Endothelial cell of umbilical vein (primary cell): ENCODE data around the gene LRP1B. TPM values are rescaled to one million over a fixed set of nuclear protein-coding genes. Genes with fewer than 3 reads are reported as not detected.

Experiments used
- BruUV-seq: library from RNA; stranded (reverse); fragments of 400-500 nt; replicated peaks from 2 replicates; lab custom pipeline; 2021; lab: Mats Ljungman, UMichigan
- CTCF ChIA-PET: fragments of 300-600, 350-600 bp; sonication (Branson Sonifier 250); formaldehyde crosslinking; loops from one replicate; lab custom pipeline; 2021; ENCODE audit warnings: antibody characterized with exemption, inconsistent platforms; lab: Charles Lee
- POLR2A ChIA-PET: fragments of 300-600, 350-600 bp; sonication (Branson Sonifier 250); formaldehyde crosslinking; loops from one replicate; lab custom pipeline; 2021; ENCODE audit warnings: antibody characterized with exemption, inconsistent platforms; lab: Charles Lee
- DNase-seq: peaks from one replicate; pipeline ENCODE4 v3.0.0-alpha.2; 2011; ENCODE audit warnings: low read depth, low spot score
- FAIRE-seq: peaks from 2 replicates; lab custom pipeline; 2011; peaks lifted over from hg19 to GRCh38; lab: Jason Lieb, UNC
- H2AFZ ChIP-seq: 2 replicates; pipeline ENCODE4 v1.6.0; 2012; ENCODE audit warnings: low read depth, low read length, control low read depth, inconsistent platforms
- H3K27ac ChIP-seq: 2 replicates; pipeline ENCODE4 v1.5.1; 2011; ENCODE audit warnings: low read depth, mild to moderate bottlenecking, control low read depth, low read length, moderate library complexity; ENCODE audit not compliant: insufficient read depth
- H3K27me3 ChIP-seq, 2 experiments: 2 replicates each; pipeline versions ENCODE4 v1.6.0 to v1.6.1; 2011; ENCODE audit warnings: low read length in 2 of 2, mixed read lengths in 1 of 2; ENCODE audit not compliant: control insufficient read depth in 2 of 2, insufficient read depth in 2 of 2
- H3K36me3 ChIP-seq, 2 experiments: 2 replicates in 1 of 2; 3 replicates in 1 of 2; pipeline ENCODE4 v1.5.1; 2011; ENCODE audit warnings: low read length in 2 of 2, mild to moderate bottlenecking in 1 of 2, moderate library complexity in 1 of 2; ENCODE audit not compliant: control insufficient read depth in 2 of 2, insufficient read depth in 2 of 2; ENCODE audit errors: extremely low read depth in 1 of 2
- H3K4me1 ChIP-seq: 3 replicates; pipeline ENCODE4 v1.5.1; 2011; ENCODE audit warnings: mild to moderate bottlenecking, low read length; ENCODE audit not compliant: control insufficient read depth, insufficient read depth; ENCODE audit errors: extremely low read depth
- H3K4me2 ChIP-seq: 2 replicates; pipeline ENCODE4 v1.6.1; 2011; ENCODE audit warnings: low read length, control low read depth, mixed read lengths; ENCODE audit not compliant: insufficient read depth
- H3K4me3 ChIP-seq, 3 experiments: fragments of 200-600 bp in 1 of 3; sonication (generic), shearing (Covaris generic) in 1 of 3; replicated peaks in 1 of 3; 2 replicates each; pipeline ENCODE4 v1.5.1; 2011 to 2016; ENCODE audit warnings: control low read depth in 3 of 3, low read length in 3 of 3, mild to moderate bottlenecking in 2 of 3, inconsistent platforms in 1 of 3, low read depth in 1 of 3, moderate library complexity in 1 of 3; ENCODE audit not compliant: insufficient read depth in 1 of 3
- H3K79me2 ChIP-seq: 2 replicates; pipeline ENCODE4 v1.6.0; 2012; ENCODE audit warnings: low read length, inconsistent platforms; ENCODE audit not compliant: control insufficient read depth, insufficient read depth
- H3K9ac ChIP-seq: replicated peaks from 2 replicates; pipeline ENCODE3; 2011; ENCODE audit warnings: low read length, control low read depth; ENCODE audit not compliant: insufficient read depth; ENCODE audit errors: extremely low read depth
- H3K9me1 ChIP-seq: replicated peaks from 3 replicates; pipeline ENCODE4 v1.6.0; 2011; ENCODE audit warnings: mild to moderate bottlenecking, low read length; ENCODE audit not compliant: control insufficient read depth, insufficient read depth; ENCODE audit errors: extremely low read depth
- H3K9me3 ChIP-seq: replicated peaks from 2 replicates; pipeline ENCODE4 v1.5.1; 2012; ENCODE audit warnings: low read length, inconsistent platforms; ENCODE audit not compliant: control insufficient read depth, insufficient read depth
- H4K20me1 ChIP-seq: replicated peaks from 2 replicates; pipeline ENCODE3; 2011; ENCODE audit warnings: mild to moderate bottlenecking, low read length; ENCODE audit not compliant: control insufficient read depth, insufficient read depth; ENCODE audit errors: extremely low read depth
- CTCF ChIP-seq, 2 donors: IDR thresholded peaks; 1 replicate in 1 of 2; 2 replicates in 1 of 2; pipeline ENCODE4 v1.5.1; 2011; ENCODE audit warnings: low read length in 2 of 2, mild to moderate bottlenecking in 2 of 2, moderate library complexity in 2 of 2, control low read depth in 1 of 2, inconsistent platforms in 1 of 2, low read depth in 1 of 2; ENCODE audit not compliant: insufficient read depth in 1 of 2; ENCODE audit errors: extremely low read depth in 1 of 2
- FOS ChIP-seq: IDR thresholded peaks from 2 replicates; pipeline ENCODE4 v1.6.1; 2011; ENCODE audit warnings: mild to moderate bottlenecking, low read length, moderate library complexity, borderline replicate concordance; ENCODE audit not compliant: insufficient read depth
- GATA2 ChIP-seq: IDR thresholded peaks from 2 replicates; pipeline ENCODE4 v1.7.0; 2011; ENCODE audit warnings: low read depth, mild to moderate bottlenecking, moderate library complexity, mixed read lengths, low read length; ENCODE audit not compliant: insufficient read length, insufficient read depth
- MAX ChIP-seq: IDR thresholded peaks from 2 replicates; pipeline ENCODE4 v1.6.1; 2011; ENCODE audit not compliant: insufficient read depth, insufficient read length
- MYC ChIP-seq: IDR thresholded peaks from one replicate; pipeline ENCODE4 v1.6.1; 2011; ENCODE audit warnings: mild to moderate bottlenecking, low read depth, low read length
- dilution Hi-C: fragments of 300-500 bp; cut with MboI; formaldehyde crosslinking; loops from one replicate; pipeline ENCODE4 v1.15.0; 2019; ENCODE audit warnings: low sequenced_read_pairs; ENCODE audit not compliant: extremely low pct_ligation_motif_present
- intact Hi-C: fragments of 100-400 bp; cut with micrococcal nuclease; formaldehyde crosslinking; loops from one replicate; pipeline ENCODE4 v1.10.0; 2022
- polyA plus RNA-seq, 4 experiments: library from polyadenylated mRNA; depleted of rRNA in 3 of 4; stranded (reverse) in 3 of 4; unstranded in 1 of 4; fragments of >200 nt; gene quantifications; 2 replicates each; pipeline versions ENCODE4 v1.2.1 to v1.2.3, GENCODE V29; 2011 to 2012; ENCODE audit warnings: missing spikeins in 1 of 4
- total RNA-seq: library from RNA; stranded (reverse); gene quantifications from 2 replicates; pipeline ENCODE4 v1.2.3, GENCODE V29; 2021

Gene LRP1B
- total and polyA plus RNA-seq, 2 donors (not counting 3 experiments of a cell fraction or from before 2014, with no cell fraction given) = 0.03 to 0.07 TPM

GRCh38 chr2:142170847-142171246 is 40.0 kb upstream of the LRP1B start:
- no TSS peak for BruUV-seq
- H3K9me3 ChIP-seq = no peaks in the 10 kb centered on the region
- no peak for FAIRE-seq
- no peaks in the 10 kb centered on the region for H3K4me1 ChIP-seq
- intact Hi-C loops (no loop called here), dilution Hi-C loops (no loop called here)
- H3K79me2 ChIP-seq = no peaks in the 10 kb centered on the region
- no peak overlapping the region for H3K4me2 ChIP-seq
- no peak for TF ChIP-seq MAX
- TF ChIP-seq MYC = no peak
- TF ChIP-seq CTCF (IDR thresholded peaks at IDR 0.05; ENCODE audit: extremely low read depth in 1 of 2, insufficient read depth in 1 of 2, low read depth in 1 of 2, low read length in 2 of 2) = no peak
- TF ChIP-seq FOS = no peak
- no peak for TF ChIP-seq GATA2
- peaks cover 0 to 3% of the 10 kb centered on the region in 2 experiments for H3K27me3 ChIP-seq
- H3K4me3 ChIP-seq = no peak overlapping the region
- DNase-seq = no peak
- no peak overlapping the region for H3K9ac ChIP-seq
- POLR2A ChIA-PET = no interaction called here
- H3K9me1 ChIP-seq = no peaks in the 10 kb centered on the region
- CTCF ChIA-PET = interaction anchor here (1.1 to 1.3 kb wide), 2 partner anchors 11 to 72 kb away, joined by 3 read pairs; no protein-coding TSS in a partner anchor
- no peak overlapping the region for H3K27ac ChIP-seq
- no peaks in the 10 kb centered on the region for H3K36me3 ChIP-seq
- no peaks in the 10 kb centered on the region for H4K20me1 ChIP-seq
- no peak overlapping the region for H2AFZ ChIP-seq
